Stimulated activated CD8-positive, alpha-beta memory T cell treated with anti-CD3 and anti-CD28 coated beads, Interleukin-12 subunit alpha, Interleukin-12 subunit beta, amount 100 ng/mL, for 1 hour (primary cell): Measurements from ENCODE around the gene METTL15.
"Not testable (repeated sequence)": the region's sequence is repeated elsewhere in the genome, so short reads cannot be mapped to it uniquely, and the experiment has no call there.

Experiments
- DNase-seq: peaks from one replicate; pipeline ENCODE4 v3.0.0-alpha.2; 2020; ENCODE audit warnings: low read depth

The METTL15 gene

DNA sequence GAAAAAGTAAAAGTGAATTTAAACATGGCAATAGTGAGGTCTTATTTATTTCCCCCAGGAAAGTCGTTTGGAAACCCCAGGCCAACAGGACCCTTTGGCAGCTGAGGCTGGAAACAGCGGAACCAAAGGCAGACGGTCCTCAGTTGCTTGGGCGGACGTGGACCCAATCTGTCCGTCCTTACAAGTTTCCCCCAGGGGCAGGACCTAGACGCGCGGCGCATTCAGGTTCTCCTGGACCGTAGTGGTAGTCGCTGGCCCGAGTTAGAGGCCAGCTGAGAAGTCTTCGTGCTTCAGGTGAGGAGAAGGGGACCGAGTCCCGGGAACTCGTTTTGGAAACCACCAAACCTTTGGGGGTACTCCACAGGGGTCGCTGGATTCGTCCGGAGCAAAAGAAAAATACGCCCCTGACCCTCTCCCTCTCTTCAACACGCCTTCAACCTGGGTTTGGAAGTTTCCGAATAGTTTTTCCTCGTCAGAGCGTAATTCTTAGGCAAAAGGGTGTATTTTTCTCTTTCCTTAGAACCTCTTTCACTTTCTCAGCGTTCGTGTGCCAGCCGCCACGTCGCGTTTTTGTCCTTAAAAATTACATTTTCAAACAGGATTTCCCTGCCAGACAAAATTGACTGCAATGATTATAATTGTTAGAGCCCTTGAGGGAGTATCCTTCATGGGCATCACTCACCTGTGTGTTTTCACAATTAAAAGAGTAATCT lies 2.1 kb downstream of the METTL15 start:
- DNase-seq: peak; percentile 36

GRCh38 chr11:28110821-28111200 lies 2.6 kb downstream of the METTL15 start:
- DNase-seq: no peak

- no peak for DNase-seq
Measured at GRCh38 chr11:28114116-28114515, 5.9 kb downstream of the METTL15 start.

- DNase-seq: no peak
Measured at GRCh38 chr11:28114731-28115130, 6.5 kb downstream of the METTL15 start.

- no peak for DNase-seq
Measured at GRCh38 chr11:28117712-28118111, 9.5 kb downstream of the METTL15 start.

DNA sequence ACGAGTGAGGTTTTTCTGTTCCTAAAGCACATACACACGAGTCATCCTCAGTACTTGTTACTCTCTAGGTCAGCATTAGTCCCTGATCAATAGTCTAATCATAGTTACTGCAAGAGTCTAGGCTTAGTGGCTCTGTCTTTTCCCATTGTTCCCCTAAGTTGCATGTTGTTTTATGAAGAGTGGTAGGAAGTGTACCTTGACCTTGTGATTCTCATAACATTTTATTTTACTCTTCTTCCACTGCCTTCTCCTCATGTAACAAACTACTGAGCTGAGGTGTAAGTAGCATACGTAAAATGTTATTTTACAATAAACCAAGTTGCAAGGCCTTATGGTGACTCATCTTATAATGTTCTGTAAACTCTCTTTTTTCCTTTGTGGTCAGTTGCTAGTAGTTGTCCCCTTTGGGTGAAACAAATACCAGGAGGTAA lies 15.0 kb downstream of the METTL15 start:
- no peak for DNase-seq

- no peak for DNase-seq
Measured at GRCh38 chr11:28132548-28132947, 24.4 kb downstream of the METTL15 start.

DNA sequence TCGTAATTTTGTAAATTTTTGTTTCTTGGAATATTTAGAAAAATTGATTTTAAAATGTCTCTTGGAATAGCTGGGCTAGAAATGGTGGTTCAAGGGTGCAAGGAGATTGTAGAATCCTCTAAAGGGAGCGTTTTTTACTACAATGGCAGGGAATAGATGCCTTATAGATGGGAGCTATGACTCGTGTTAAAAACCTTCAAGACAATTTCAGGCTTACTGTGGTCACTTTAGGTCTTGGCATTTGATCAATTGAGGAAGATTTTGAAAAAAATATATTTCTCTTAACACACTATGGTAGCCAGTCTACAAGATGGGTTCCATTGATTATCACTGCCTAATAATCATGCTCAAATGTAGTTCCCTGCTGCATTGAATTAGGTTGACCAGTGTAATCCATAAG lies 25.0 kb downstream of the METTL15 start:
- DNase-seq: no peak

GRCh38 chr11:28136157-28136556 lies 28.0 kb downstream of the METTL15 start:
- DNase-seq: not testable (repeated sequence)

GRCh38 chr11:28137366-28137765 lies 29.2 kb downstream of the METTL15 start:
- no peak for DNase-seq

DNA sequence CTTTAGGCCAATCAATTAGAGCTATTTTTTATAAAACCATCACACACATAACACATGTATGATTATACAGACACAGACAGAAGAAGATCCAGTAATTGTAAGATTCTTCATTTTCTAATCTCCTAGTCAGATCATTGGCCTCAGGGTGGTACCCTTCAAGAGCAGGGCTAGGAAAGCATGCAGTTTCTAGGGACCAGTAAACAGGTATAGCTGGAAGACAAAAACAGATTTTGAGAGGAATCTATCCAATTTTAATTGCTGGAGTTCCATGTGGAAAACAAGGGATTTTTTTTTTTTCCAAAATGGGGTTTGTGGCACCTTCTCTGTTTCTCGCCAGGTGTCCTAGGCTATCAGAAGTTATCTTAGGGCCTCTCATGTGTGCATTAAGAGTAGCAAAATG lies 29.6 kb downstream of the METTL15 start:
- no peak for DNase-seq

GRCh38 chr11:28139841-28140415 lies 31.7 kb downstream of the METTL15 start:
- no peak for DNase-seq

DNA sequence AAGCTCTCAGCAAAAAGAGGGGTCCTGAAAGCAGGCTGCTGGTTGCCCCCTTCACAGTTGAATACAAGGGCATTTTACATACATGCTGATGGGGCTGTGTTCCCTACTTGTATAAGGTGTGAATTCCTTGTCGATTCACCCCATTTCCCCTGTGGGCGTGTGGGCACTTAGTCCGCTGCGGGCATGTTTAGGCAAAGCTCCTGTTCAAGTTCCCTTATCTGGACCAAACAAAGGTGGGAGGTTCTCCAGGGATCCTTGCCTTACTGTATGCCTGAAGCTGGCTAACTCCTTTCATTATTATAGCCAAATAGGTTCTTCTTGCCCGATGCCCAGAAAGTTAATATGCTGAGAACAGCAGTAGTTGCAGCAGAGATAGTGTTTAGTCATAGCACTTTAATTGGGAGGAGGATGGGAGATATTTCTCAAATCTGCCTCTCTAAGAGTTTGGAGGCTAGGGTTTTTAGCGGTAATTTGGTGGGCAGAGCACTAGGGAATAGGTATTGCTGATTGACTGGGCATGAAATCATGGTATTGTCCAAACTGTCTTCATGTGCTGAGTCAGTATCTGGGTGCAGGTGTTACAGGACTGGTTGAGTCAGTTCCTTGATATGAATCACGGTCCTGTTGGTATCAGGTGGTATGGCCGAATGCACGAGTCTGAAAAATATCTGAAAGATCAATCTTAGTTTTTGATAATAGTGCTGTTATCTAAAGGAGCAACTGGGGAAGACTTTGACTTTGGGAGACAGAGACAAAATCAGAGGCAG lies 32.7 kb downstream of the METTL15 start:
- DNase-seq: no peak

GRCh38 chr11:28142724-28143123 lies 34.5 kb downstream of the METTL15 start:
- DNase-seq: no peak

GRCh38 chr11:28144808-28145207 lies 36.6 kb downstream of the METTL15 start:
- DNase-seq: no peak

GRCh38 chr11:28146123-28146751 lies 38.0 kb downstream of the METTL15 start:
- DNase-seq: no peak

GRCh38 chr11:28152743-28153142 lies 44.6 kb downstream of the METTL15 start:
- DNase-seq: no peak

DNA sequence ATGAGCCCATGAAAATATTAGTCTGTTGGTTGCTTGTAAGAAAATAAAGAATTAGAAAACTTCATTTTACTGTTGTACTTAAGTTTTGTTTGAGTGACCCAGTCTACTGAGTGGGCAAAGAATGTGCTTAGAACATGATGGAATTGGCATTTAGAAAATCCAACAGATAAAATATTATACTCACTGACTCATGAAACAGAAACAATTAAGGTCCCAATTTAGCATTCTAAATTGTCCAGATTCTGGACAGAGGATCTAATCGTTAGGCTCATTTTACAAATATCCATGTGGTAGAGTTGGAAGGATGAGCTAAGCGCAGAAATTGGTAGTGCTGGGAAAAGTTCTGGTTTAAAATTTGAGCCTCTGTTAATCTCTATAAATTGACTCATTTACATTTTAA lies 45.4 kb downstream of the METTL15 start:
- DNase-seq: no peak

GRCh38 chr11:28168718-28169117 lies 60.5 kb downstream of the METTL15 start:
- no peak for DNase-seq

GRCh38 chr11:28169816-28170215 lies 61.6 kb downstream of the METTL15 start:
- no peak for DNase-seq

GRCh38 chr11:28170759-28171158 lies 62.6 kb downstream of the METTL15 start:
- no peak for DNase-seq

- DNase-seq: no peak
Measured at GRCh38 chr11:28176351-28176750, 68.2 kb downstream of the METTL15 start.

DNA sequence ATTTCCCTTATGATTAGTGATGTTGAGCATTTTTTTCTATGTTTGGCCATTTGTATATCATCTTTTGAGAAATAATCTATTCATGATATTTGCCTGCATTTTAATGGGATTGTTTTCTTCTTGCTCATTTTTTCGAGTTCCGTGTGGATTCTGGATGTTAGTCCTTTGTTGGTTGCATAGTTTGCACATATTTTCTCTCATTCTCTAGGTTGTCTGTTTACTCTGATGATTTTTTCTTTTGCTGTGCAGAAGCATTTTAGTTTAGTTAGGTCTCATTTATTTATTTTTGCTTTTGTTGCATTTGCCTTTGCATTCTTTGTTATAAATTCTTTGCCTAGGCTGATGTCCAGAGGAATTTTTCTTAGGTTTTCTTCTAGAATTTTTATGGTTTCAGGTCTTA lies 87.3 kb downstream of the METTL15 start:
- DNase-seq: no peak
